ENCODE data around the gene LIPC. TPM values are rescaled to one million over a fixed set of nuclear protein-coding genes. Genes with fewer than 3 reads are reported as not detected.

LIPC gene
- total and polyA plus RNA-seq, 2 donors (not counting 3 experiments of a cell fraction or from before 2014, with no cell fraction given) = not detected

- Histone ChIP-seq H3K36me3 (ENCODE audit: control insufficient read depth in 2 of 2, extremely low read depth in 1 of 2, insufficient read depth in 2 of 2, low read length in 2 of 2) (peaks cover 4 to 7% of the 10 kb centered on the region in 2 experiments), H3K4me3 (replicated peaks in 1 of 3; ENCODE audit: insufficient read depth in 1 of 3, low read depth in 1 of 3, low read length in 3 of 3) (no peak overlapping the region), H3K27ac (ENCODE audit: insufficient read depth, low read depth, low read length) (no peak overlapping the region), H3K9ac (replicated peaks; ENCODE audit: extremely low read depth, insufficient read depth, low read length) (no peak overlapping the region), H3K9me3 (replicated peaks; ENCODE audit: control insufficient read depth, insufficient read depth, low read length) (no peaks in the 10 kb centered on the region), H3K79me2 (ENCODE audit: control insufficient read depth, insufficient read depth, low read length) (no peaks in the 10 kb centered on the region), H4K20me1 (replicated peaks; ENCODE audit: control insufficient read depth, extremely low read depth, insufficient read depth, low read length) (no peaks in the 10 kb centered on the region), H3K4me1 (ENCODE audit: control insufficient read depth, extremely low read depth, insufficient read depth, low read length) (no peaks in the 10 kb centered on the region), H3K4me2 (ENCODE audit: insufficient read depth, low read length) (no peak overlapping the region), H3K27me3 (ENCODE audit: control insufficient read depth in 2 of 2, insufficient read depth in 2 of 2, low read length in 2 of 2) (no peaks in the 10 kb centered on the region), H3K9me1 (replicated peaks; ENCODE audit: control insufficient read depth, extremely low read depth, insufficient read depth, low read length) (no peaks in the 10 kb centered on the region), H2AFZ (ENCODE audit: low read depth, low read length) (no peak overlapping the region)
- intact Hi-C loops (cut with micrococcal nuclease) = no loop called here
- no TSS peak for BruUV-seq (replicated peaks)
- ChIA-PET CTCF (no interaction called here), POLR2A (interaction anchor here (0.7 kb wide), 1 partner anchor 798 kb away, joined by 3 read pairs; no protein-coding TSS in a partner anchor)
- no peak for TF ChIP-seq GATA2 (IDR thresholded peaks at IDR 0.05; ENCODE audit: insufficient read depth, insufficient read length, low read depth, low read length)
- no peak for TF ChIP-seq MAX (IDR thresholded peaks at IDR 0.05; ENCODE audit: insufficient read depth, insufficient read length)
- TF ChIP-seq FOS (IDR thresholded peaks at IDR 0.05; ENCODE audit: borderline replicate concordance, insufficient read depth, low read length) = no peak
- TF ChIP-seq JUN (IDR thresholded peaks at IDR 0.05; ENCODE audit: borderline replicate concordance, insufficient read depth, insufficient read length, low read depth) = no peak
- no peak for TF ChIP-seq EZH2 (IDR thresholded peaks at IDR 0.05; ENCODE audit: borderline replicate concordance, low read depth, low read length, severe bottlenecking)
- TF ChIP-seq, protein P1, sequence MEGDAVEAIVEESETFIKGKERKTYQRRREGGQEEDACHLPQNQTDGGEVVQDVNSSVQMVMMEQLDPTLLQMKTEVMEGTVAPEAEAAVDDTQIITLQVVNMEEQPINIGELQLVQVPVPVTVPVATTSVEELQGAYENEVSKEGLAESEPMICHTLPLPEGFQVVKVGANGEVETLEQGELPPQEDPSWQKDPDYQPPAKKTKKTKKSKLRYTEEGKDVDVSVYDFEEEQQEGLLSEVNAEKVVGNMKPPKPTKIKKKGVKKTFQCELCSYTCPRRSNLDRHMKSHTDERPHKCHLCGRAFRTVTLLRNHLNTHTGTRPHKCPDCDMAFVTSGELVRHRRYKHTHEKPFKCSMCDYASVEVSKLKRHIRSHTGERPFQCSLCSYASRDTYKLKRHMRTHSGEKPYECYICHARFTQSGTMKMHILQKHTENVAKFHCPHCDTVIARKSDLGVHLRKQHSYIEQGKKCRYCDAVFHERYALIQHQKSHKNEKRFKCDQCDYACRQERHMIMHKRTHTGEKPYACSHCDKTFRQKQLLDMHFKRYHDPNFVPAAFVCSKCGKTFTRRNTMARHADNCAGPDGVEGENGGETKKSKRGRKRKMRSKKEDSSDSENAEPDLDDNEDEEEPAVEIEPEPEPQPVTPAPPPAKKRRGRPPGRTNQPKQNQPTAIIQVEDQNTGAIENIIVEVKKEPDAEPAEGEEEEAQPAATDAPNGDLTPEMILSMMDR (IDR thresholded peaks at IDR 0.05; ENCODE audit: extremely low read depth in 1 of 2, insufficient read depth in 1 of 2, low read depth in 1 of 2, low read length in 2 of 2) = no peak
- TF ChIP-seq POLR2A (IDR thresholded peaks at IDR 0.05; ENCODE audit: low read depth, low read length) = no peak
- TF ChIP-seq MYC (IDR thresholded peaks at IDR 0.05; ENCODE audit: low read depth, low read length) = no peak
- TF ChIP-seq POLR2AphosphoS5 (IDR thresholded peaks at IDR 0.05; ENCODE audit: insufficient read depth, low read depth, low read length) = no peak
- dilution Hi-C loops (cut with MboI; ENCODE audit: extremely low pct_ligation_motif_present, low sequenced_read_pairs) = no loop called here
- DNase-seq (ENCODE audit: low read depth, low spot score) = no peak
- FAIRE-seq = no peak
Observed at GRCh38 chr15:58606577-58607080, 174.8 kb downstream of the LIPC start.

All from endothelial cell of umbilical vein (primary cell).